Fibroblast of the aortic adventitia (primary cell): ENCODE data around the gene TNNC2. TPM values are rescaled to one million over a fixed set of nuclear protein-coding genes. Genes with fewer than 3 reads are reported as not detected.

Source experiments
- DNase-seq: peaks from one replicate; pipeline ENCODE4 v3.0.0-alpha.2; 2010; ENCODE audit warnings: low read depth
- H3K4me3 ChIP-seq: 2 replicates; pipeline ENCODE4 v1.5.1; 2011; ENCODE audit warnings: low read depth, mild to moderate bottlenecking, control low read depth, low read length, moderate library complexity
- CTCF ChIP-seq: IDR thresholded peaks from 2 replicates; pipeline ENCODE4 v1.5.1; 2011; ENCODE audit warnings: mild to moderate bottlenecking, low read length, control low read depth, inconsistent platforms; ENCODE audit not compliant: insufficient read depth
- total RNA-seq: library from RNA; depleted of rRNA; stranded (reverse); fragments of >200 nt; gene quantifications from 2 replicates; pipeline ENCODE4 v1.2.3, GENCODE V29; 2012; ENCODE audit warnings: low replicate concordance

The TNNC2 gene
- total RNA-seq, 1 donor, result 0.45 TPM

- TF ChIP-seq CTCF, result no peak
- no peak overlapping the region for H3K4me3 ChIP-seq
- no peak for DNase-seq
These were observed 22.0 kb upstream of the TNNC2 start for GRCh38 chr20:45848969-45849582.

- no peak overlapping the region for H3K4me3 ChIP-seq
- DNase-seq, result no peak
- no peak for TF ChIP-seq CTCF
These were observed 21.3 kb upstream of the TNNC2 start for GRCh38 chr20:45848421-45848820.

GRCh38 chr20:45845452-45845851 lies 18.3 kb upstream of the TNNC2 start:
- DNase-seq, result no peak
- no peak for TF ChIP-seq CTCF
- H3K4me3 ChIP-seq, result no peak overlapping the region

GRCh38 chr20:45843506-45843905 lies 16.4 kb upstream of the TNNC2 start:
- no peak for TF ChIP-seq CTCF
- no peak overlapping the region for H3K4me3 ChIP-seq
- no peak for DNase-seq

GRCh38 chr20:45842169-45842812 lies 15.2 kb upstream of the TNNC2 start:
- no peak overlapping the region for H3K4me3 ChIP-seq
- peak; percentile 56 for DNase-seq
- TF ChIP-seq CTCF, result no peak

- no peak for DNase-seq
- no peak for TF ChIP-seq CTCF
These were observed 14.5 kb upstream of the TNNC2 start for GRCh38 chr20:45841407-45842129.

More at GRCh38 chr20:45841407-45842129, 14.5 kb upstream of the TNNC2 start:
- H3K4me3 ChIP-seq, result no peak overlapping the region
